ENCODE data around the gene HTR4.

Gene HTR4

GRCh38 chr5:148524721-148525120 is 129.6 kb downstream of the HTR4 start:
- no peak for FAIRE-seq

GRCh38 chr5:148523139-148523538 is 131.2 kb downstream of the HTR4 start:
- no peak for FAIRE-seq

DNA sequence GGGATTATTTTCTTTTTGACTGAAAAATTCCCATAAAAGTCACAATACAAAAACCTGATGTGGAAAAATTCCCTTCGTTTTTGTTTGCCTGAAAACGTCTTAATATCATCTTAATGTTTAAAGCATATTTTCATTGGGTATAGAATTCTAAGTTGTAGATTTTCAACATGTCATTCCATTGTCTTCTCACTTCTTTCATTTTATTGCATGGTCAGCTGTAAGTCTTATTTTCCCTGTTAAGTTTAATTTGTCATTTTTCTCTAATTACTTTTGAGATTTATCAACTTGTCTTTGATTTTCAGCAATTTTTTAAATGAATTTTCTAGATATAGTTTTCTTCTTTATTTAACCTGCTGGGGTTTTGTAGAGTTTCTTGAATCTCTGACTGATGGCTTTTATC is 138.9 kb downstream of the HTR4 start:
- FAIRE-seq, result no peak

DNA sequence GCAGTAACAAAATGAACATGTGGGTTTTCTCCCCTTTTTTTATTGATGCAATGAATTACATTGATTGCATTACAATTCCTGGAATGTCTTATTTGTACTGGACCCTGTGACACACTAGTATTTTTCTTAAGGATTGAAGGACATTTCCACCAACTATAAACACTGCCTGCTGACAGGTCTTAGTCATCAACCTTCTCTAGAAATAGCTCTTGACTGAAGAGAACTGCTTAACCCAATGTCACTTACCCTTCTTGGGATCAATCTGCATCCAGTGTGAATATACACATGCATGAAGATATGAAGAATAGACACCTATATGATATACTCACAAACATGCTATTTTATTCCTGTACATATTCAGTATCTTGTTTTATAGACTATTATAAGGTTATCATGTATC is 140.0 kb downstream of the HTR4 start:
- no peak for FAIRE-seq

DNA sequence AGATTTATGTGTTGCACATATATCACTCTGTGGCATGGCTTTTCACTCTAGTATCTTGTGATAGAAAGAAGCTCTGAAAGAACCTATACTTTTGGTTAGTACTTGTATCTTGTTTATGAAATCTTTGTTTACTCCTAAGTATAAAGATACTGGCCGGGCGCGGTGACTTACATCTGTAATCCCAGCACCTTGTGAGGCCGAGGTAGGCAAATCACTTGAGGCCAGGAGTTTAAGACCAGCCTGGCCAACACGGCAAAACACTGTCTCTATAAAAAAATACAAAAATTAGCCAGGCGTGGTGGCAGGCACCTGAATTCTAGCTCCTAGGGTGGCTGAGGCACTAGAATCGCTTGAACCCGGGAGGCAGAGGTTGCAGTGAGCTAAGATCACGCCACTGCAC is 141.8 kb downstream of the HTR4 start:
- no peak for FAIRE-seq

GRCh38 chr5:148511810-148512347 is 142.4 kb downstream of the HTR4 start:
- no peak for FAIRE-seq

DNA sequence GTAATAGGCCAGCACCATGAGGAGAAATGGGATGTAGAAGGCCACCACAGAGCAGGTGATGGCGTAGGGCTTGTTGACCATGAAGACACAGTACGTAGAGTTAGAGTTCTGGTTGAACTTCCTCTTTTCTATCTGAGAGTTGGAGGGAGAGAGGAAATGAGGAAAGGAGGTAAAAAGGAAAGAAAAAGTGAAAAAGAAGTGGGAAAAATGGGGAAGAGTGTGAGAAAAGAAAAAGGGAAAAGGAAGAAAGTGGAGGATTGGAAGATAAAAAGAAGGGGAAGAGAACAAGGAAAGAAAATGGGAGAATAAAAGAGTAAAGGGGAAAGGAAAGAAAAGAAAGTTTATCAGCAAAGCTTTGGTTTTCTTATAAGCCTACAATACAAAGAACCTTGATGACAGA is 144.4 kb downstream of the HTR4 start:
- FAIRE-seq, result no peak

DNA sequence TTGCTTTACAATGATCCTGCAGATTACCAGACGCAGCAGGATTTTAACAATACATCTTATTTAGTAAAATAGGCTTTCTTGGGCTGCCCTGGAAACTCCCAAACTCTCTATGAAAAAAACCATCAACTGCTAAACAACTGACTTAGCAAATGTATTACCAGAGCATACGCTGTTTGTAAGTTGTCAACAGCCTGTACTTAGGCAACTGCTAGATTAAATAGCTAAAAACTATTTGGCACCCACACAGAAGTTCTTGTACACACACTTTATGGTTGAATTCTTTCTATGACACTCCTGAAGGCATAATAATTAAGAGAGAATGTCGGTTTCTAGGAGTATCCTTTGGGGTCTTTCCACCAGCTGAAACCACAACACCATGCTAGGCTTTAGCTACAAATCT is 146.7 kb downstream of the HTR4 start:
- no peak for FAIRE-seq

- no peak for FAIRE-seq
These were observed 154.9 kb downstream of the HTR4 start for GRCh38 chr5:148499452-148499851.

DNA sequence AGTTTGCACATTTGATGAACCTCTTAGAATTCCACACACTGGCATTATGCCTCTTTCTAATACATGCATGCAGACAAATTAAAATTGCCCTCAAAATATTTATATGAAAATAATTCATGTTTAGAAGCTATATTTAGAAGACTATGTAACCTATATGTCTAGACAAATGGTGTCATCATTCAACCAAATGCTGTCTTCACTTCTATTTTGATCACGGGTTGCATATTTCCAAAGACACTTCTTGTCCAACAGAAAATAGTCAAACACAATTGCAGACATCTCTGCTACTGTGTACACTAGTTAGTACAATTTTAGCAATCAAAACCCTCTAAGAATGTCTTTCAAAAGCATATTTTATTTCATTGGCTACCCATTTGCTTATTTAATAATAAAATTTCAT is 156.6 kb downstream of the HTR4 start:
- FAIRE-seq, result no peak

GRCh38 chr5:148492351-148492750 is 162.0 kb downstream of the HTR4 start:
- FAIRE-seq, result no peak

DNA sequence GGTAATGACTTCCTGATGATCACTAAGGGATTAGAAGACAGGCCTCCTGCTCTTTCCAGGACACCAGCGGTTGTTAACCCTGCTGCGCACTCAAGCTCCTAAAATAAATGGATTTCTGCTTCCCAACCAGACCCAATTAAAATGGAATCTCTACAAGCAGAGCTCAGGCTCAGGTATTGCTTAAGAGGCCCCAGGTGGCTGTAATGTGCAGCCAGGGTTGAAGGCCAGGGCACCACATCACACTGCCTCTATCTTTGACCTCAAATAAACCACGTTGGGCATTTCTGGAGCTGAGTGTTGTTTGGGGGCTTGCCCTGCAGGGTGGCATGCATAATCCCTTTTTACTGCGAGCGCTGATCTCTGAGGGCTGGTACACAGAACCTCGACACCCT is 162.5 kb downstream of the HTR4 start:
- no peak for FAIRE-seq

DNA sequence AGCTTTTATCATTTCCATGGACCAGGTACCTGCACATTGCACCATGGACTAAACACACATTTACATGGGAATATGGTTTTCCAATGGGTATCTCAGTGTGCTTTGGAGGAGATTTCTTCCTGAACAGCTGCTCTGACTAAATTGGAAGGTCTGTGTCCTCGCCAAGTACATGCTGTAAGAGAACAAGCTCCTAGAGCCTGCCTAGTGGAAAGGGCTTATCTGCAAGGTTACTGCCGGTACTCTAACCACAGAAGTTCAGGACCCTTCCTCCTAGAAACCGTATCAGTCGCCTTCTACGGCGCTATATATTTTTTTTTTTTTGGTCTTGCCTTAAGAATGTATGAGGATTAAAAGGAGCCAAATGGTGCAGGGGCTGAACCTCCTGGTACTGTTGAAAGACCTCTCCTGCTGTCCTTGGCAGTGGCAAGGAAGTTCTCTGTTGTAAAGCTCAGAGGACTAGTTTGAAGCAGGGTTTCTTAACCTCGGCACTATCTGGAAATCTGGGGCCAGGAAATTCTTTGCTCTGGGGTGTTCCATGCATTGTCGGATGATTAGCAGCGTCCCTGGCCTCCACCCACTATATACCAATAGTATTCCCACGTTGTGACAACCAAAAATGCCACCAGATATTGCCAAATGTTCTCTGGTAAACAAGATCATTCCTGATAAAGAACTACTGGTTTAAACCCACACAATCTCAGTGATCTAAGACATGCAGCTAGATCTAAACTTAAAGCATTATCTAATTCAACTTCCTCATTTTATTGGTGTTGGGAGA is 163.1 kb downstream of the HTR4 start:
- no peak for FAIRE-seq

GRCh38 chr5:148488757-148489156 is 165.6 kb downstream of the HTR4 start:
- FAIRE-seq, result no peak

GRCh38 chr5:148486456-148486855 is 167.9 kb downstream of the HTR4 start:
- FAIRE-seq, result no peak

DNA sequence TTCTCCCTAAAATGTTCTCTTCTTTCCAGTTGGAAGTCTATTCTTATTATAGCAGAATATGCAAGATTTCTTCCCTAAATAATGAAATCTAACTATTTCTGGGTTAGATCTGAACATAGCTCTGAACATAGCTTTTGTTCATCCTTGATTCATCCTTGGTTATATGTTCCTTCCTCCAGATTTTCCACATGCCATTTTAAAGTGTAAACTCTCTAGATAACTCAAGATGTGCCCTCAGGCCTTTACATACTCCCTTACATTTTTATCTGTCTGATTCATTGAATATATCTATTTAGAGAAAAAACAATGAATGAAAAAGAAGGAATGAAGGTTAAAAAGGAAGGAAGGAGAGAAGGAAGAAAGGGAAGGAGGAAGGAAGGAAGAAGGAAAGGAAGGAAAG is 169.7 kb downstream of the HTR4 start:
- no peak for FAIRE-seq

DNA sequence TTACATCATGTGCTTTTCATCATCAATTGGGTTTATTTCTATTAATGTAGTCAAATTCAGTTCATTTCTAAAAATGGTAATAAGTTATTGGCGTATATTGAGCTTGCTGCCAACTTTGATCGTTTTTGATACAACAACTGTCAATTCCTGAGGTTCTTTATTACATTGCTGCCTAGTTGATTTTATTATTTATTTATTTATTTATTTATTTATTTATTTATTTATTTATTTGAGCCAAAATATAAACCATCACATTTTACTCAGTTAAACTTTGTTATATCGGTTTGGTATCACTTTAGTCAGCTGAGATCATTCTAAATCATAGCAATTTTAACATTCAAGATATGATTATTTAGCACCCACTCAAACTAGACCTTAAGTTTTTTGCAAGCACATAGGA is 170.6 kb downstream of the HTR4 start:
- no peak for FAIRE-seq

- FAIRE-seq, result no peak
These were observed 171.4 kb downstream of the HTR4 start for GRCh38 chr5:148482697-148483462.

DNA sequence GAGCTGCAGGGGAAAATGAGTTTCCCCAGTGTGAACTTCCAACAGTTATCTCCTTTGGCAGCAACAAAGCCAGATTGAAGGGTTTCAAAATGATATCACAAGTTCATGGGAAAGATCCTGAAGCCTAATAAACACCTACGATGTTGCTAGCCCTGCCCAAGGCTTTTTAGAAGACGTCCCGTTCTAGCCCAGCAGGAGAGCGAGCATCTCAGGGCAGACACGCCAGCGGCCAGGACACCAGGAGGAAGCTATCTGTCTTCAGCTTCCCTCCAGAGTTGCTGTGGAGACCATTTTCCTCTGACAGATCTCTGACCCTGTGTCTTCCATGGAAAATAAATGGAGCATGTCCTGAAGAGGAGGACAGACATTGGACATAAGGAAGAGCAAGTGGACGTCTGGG is 172.1 kb downstream of the HTR4 start:
- no peak for FAIRE-seq

- no peak for FAIRE-seq
These were observed 176.9 kb downstream of the HTR4 start for GRCh38 chr5:148477429-148477828.

DNA sequence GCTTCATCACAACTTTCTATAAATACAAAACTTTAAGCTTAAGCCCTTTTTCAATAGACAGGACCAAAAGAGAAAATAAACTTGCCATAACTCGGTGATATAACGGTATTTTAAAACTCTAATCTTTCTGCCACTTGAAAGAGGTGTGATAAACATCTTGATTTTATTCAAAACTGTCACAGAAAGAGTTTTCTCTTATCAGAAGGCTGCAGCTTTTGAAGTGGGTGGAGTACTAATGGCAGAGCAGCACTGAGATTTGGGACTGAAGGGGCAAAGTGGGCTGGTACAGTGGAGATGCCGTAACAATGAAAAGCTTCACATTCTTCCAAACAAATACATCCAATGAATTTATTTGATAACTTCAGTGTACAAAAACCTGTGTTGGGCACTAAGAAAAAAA is 178.0 kb downstream of the HTR4 start:
- no peak for FAIRE-seq

- no peak for FAIRE-seq
These were observed 180.3 kb downstream of the HTR4 start for GRCh38 chr5:148474025-148474511.

GRCh38 chr5:148471379-148471778 is 182.9 kb downstream of the HTR4 start:
- FAIRE-seq, result no peak

DNA sequence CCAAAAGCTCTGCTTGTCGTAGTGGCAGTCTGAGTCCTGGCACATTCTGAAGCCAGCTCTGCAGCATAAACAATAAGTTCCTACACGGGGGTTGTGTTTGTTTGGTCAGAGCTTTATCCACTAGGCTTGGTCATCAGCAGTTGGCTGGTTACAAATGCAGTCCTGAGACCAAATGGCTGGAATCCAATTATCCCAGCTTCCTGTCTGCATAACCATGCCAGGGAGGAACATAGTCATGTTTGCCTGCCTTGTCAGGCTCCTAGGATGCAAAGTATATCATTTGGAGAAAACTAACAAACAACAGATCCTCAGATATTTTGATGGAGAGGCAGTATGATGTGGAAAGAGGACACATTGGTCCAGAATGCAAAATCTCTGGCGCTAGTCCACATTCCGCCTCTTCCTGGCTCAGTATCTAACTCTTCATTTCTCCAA is 184.8 kb downstream of the HTR4 start:
- no peak for FAIRE-seq

Measured in colon (tissue), 2 donors.